ENCODE results near the gene TMC1.

- TF ChIP-seq, protein P1, sequence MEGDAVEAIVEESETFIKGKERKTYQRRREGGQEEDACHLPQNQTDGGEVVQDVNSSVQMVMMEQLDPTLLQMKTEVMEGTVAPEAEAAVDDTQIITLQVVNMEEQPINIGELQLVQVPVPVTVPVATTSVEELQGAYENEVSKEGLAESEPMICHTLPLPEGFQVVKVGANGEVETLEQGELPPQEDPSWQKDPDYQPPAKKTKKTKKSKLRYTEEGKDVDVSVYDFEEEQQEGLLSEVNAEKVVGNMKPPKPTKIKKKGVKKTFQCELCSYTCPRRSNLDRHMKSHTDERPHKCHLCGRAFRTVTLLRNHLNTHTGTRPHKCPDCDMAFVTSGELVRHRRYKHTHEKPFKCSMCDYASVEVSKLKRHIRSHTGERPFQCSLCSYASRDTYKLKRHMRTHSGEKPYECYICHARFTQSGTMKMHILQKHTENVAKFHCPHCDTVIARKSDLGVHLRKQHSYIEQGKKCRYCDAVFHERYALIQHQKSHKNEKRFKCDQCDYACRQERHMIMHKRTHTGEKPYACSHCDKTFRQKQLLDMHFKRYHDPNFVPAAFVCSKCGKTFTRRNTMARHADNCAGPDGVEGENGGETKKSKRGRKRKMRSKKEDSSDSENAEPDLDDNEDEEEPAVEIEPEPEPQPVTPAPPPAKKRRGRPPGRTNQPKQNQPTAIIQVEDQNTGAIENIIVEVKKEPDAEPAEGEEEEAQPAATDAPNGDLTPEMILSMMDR (conservative IDR thresholded peaks at IDR 0.05 in 1 of 2, IDR thresholded peaks at IDR 0.05 in 1 of 2; ENCODE audit: extremely low read depth in 1 of 2, insufficient read depth in 1 of 2, low read depth in 1 of 2, low read length in 2 of 2): peak; percentile 48 to 62
- no peak for TF ChIP-seq EZH2 (IDR thresholded peaks at IDR 0.05; ENCODE audit: borderline replicate concordance, low read length)
Observed at GRCh38 chr9:72753266-72753893, 232.0 kb downstream of the TMC1 start.
